ENCODE results near the gene MUC12. TPM values are rescaled to one million over a fixed set of nuclear protein-coding genes. Genes with fewer than 3 reads are reported as not detected.

Gene MUC12
- total and polyA plus RNA-seq, 2 of the 8 experiments (the other 6 are each of a cell fraction or from before 2014, with no cell fraction given), result 7.7 to 16.2 TPM

GRCh38 chr7:100949227-100949932, 20.0 kb upstream of the MUC12 start, which contains the start of gene MUC3A (continued):
- TF ChIP-seq, protein P1, sequence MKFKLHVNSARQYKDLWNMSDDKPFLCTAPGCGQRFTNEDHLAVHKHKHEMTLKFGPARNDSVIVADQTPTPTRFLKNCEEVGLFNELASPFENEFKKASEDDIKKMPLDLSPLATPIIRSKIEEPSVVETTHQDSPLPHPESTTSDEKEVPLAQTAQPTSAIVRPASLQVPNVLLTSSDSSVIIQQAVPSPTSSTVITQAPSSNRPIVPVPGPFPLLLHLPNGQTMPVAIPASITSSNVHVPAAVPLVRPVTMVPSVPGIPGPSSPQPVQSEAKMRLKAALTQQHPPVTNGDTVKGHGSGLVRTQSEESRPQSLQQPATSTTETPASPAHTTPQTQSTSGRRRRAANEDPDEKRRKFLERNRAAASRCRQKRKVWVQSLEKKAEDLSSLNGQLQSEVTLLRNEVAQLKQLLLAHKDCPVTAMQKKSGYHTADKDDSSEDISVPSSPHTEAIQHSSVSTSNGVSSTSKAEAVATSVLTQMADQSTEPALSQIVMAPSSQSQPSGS (IDR thresholded peaks at IDR 0.05; ENCODE audit: low read length), result 0 out of 2 replicates have a peak, but pooled peaks have one; percentile 18
- TF ChIP-seq NRF1 (IDR thresholded peaks at IDR 0.05; ENCODE audit: low read depth, low read length), result no peak
- TF ChIP-seq USF2 (IDR thresholded peaks at IDR 0.05; ENCODE audit: low read length), result no peak
- no peak for TF ChIP-seq CBX8 (IDR thresholded peaks at IDR 0.05; ENCODE audit: borderline replicate concordance, low read depth, low read length)
- TF ChIP-seq CHD1 (IDR thresholded peaks at IDR 0.05; ENCODE audit: low read depth, low read length), result no peak
- TF ChIP-seq SP2 (IDR thresholded peaks at IDR 0.05; ENCODE audit: low read length), result no peak
- TF ChIP-seq RXRA (IDR thresholded peaks at IDR 0.05; ENCODE audit: insufficient read depth, low read depth, low read length), result no peak
- TF ChIP-seq POLR2AphosphoS5 (IDR thresholded peaks at IDR 0.05; ENCODE audit: low read depth, low read length), result no peak
- TF ChIP-seq ATF3 (IDR thresholded peaks at IDR 0.05; ENCODE audit: insufficient read depth, low read depth, low read length), result no peak
- TF ChIP-seq FOSL1 (IDR thresholded peaks at IDR 0.05; ENCODE audit: insufficient read depth, low read depth, low read length), result no peak
- no peak for TF ChIP-seq POU5F1 (IDR thresholded peaks at IDR 0.05; ENCODE audit: low read depth, low read length)
- TF ChIP-seq TCF12 (IDR thresholded peaks at IDR 0.05; ENCODE audit: low read depth, low read length), result 0 out of 2 replicates have a peak, but pooled peaks have one; percentile 23
